H9 (cell line): ENCODE data around the gene TMEM108. TPM values are rescaled to one million over a fixed set of nuclear protein-coding genes. Genes with fewer than 3 reads are reported as not detected.

Experiments used
- DNase-seq: peaks from one replicate; pipeline ENCODE4 v3.0.0-alpha.2; 2017
- H2AFZ ChIP-seq: one replicate; pipeline ENCODE4 v1.6.1; 2013; ENCODE audit warnings: mild to moderate bottlenecking, low read length, control low read depth, moderate library complexity
- H2AK5ac ChIP-seq: 2 replicates; pipeline ENCODE4 v1.6.1; 2013; ENCODE audit warnings: low read length, control low read depth, mixed read lengths; ENCODE audit not compliant: insufficient read length
- H2BK120ac ChIP-seq: one replicate; pipeline ENCODE4 v1.6.1; 2013; ENCODE audit warnings: low read depth, mild to moderate bottlenecking, low read length, control low read depth, inconsistent platforms; ENCODE audit not compliant: poor library complexity, severe bottlenecking
- H2BK12ac ChIP-seq: 2 replicates; pipeline ENCODE4 v1.6.1; 2013; ENCODE audit warnings: low read length, control low read depth, mixed read lengths, low read depth; ENCODE audit not compliant: insufficient read length
- H2BK15ac ChIP-seq: 2 replicates; pipeline ENCODE4 v1.6.1; 2013; ENCODE audit warnings: low read depth, low read length, control low read depth
- H2BK20ac ChIP-seq: one replicate; pipeline ENCODE4 v1.6.1; 2013; ENCODE audit warnings: low read depth, mild to moderate bottlenecking, low read length, control low read depth, inconsistent platforms; ENCODE audit not compliant: poor library complexity, severe bottlenecking
- H2BK5ac ChIP-seq: 2 replicates; pipeline ENCODE4 v1.6.1; 2013; ENCODE audit warnings: low read length, control low read depth, mixed read lengths; ENCODE audit not compliant: insufficient read length
- H3K14ac ChIP-seq: 2 replicates; pipeline ENCODE4 v1.6.1; 2013; ENCODE audit warnings: low read length, control low read depth; ENCODE audit not compliant: insufficient read depth
- H3K18ac ChIP-seq: 2 replicates; pipeline ENCODE4 v1.6.1; 2013; ENCODE audit warnings: low read depth, mild to moderate bottlenecking, mixed read lengths, low read length, control low read depth; ENCODE audit not compliant: insufficient read length
- H3K23ac ChIP-seq: 2 replicates; pipeline ENCODE4 v1.6.1; 2013; ENCODE audit warnings: low read length, control low read depth, mixed read lengths, low read depth; ENCODE audit not compliant: insufficient read length
- H3K23me2 ChIP-seq: 2 replicates; pipeline ENCODE4 v1.6.1; 2013; ENCODE audit warnings: low read depth, mild to moderate bottlenecking, mixed read lengths, low read length, control low read depth; ENCODE audit not compliant: insufficient read length, poor library complexity, severe bottlenecking
- H3K27ac ChIP-seq: 2 replicates; pipeline ENCODE4 v1.5.1; 2013; ENCODE audit warnings: low read length, control low read depth, mixed read lengths, low read depth; ENCODE audit not compliant: insufficient read length
- H3K27me3 ChIP-seq: 2 replicates; pipeline ENCODE4 v1.6.1; 2013; ENCODE audit warnings: low read length, control low read depth, inconsistent platforms; ENCODE audit not compliant: insufficient read depth
- H3K4ac ChIP-seq: 2 replicates; pipeline ENCODE4 v1.6.1; 2013; ENCODE audit warnings: low read depth, mild to moderate bottlenecking, control low read depth, inconsistent platforms, low read length, moderate library complexity
- H3K4me1 ChIP-seq: 2 replicates; pipeline ENCODE4 v1.6.1; 2013; ENCODE audit warnings: low read length, control low read depth, inconsistent platforms; ENCODE audit not compliant: insufficient read depth
- H3K4me2 ChIP-seq: 2 replicates; pipeline ENCODE4 v1.6.1; 2013; ENCODE audit warnings: low read length, control low read depth, mixed read lengths; ENCODE audit not compliant: insufficient read length, insufficient read depth
- H3K56ac ChIP-seq: 2 replicates; pipeline ENCODE4 v1.6.1; 2013; ENCODE audit warnings: low read depth, mild to moderate bottlenecking, mixed read lengths, low read length, control low read depth; ENCODE audit not compliant: insufficient read length
- H3K79me1 ChIP-seq: 2 replicates; pipeline ENCODE4 v1.6.1; 2013; ENCODE audit warnings: low read depth, mild to moderate bottlenecking, moderate library complexity, low read length, control low read depth, inconsistent platforms; ENCODE audit not compliant: insufficient read depth, poor library complexity, severe bottlenecking
- H3K79me2 ChIP-seq: 2 replicates; pipeline ENCODE4 v1.6.1; 2013; ENCODE audit warnings: low read length, control low read depth, inconsistent platforms; ENCODE audit not compliant: insufficient read depth
- H3K9ac ChIP-seq: 2 replicates; pipeline ENCODE4 v1.6.1; 2013; ENCODE audit warnings: low read length, control low read depth, mixed read lengths; ENCODE audit not compliant: insufficient read length; ENCODE audit errors: extremely low read depth
- H3K9me3 ChIP-seq: one replicate; pipeline ENCODE4 v1.6.1; 2013; ENCODE audit warnings: low read depth, low read length, inconsistent platforms; ENCODE audit not compliant: control insufficient read depth
- H3T11ph ChIP-seq: one replicate; pipeline ENCODE4 v1.6.1; 2013; ENCODE audit warnings: mild to moderate bottlenecking, low read length, control low read depth, inconsistent platforms
- H4K20me1 ChIP-seq: one replicate; pipeline ENCODE4 v1.6.1; 2013; ENCODE audit not compliant: control insufficient read depth, insufficient read length, insufficient read depth
- H4K5ac ChIP-seq: 2 replicates; pipeline ENCODE4 v1.6.1; 2013; ENCODE audit warnings: low read depth, mild to moderate bottlenecking, mixed read lengths, low read length, control low read depth; ENCODE audit not compliant: insufficient read length
- H4K8ac ChIP-seq: replicated peaks from 2 replicates; pipeline ENCODE4 v1.6.1; 2013; ENCODE audit warnings: low read length, control low read depth, mixed read lengths, low read depth; ENCODE audit not compliant: insufficient read length
- H4K91ac ChIP-seq: 2 replicates; pipeline ENCODE4 v1.6.1; 2013; ENCODE audit warnings: low read depth, mild to moderate bottlenecking, moderate library complexity, mixed read lengths, low read length, control low read depth; ENCODE audit not compliant: insufficient read length
- H3K27ac Mint-ChIP-seq, 3 experiments: 2 replicates in 2 of 3; 3 replicates in 1 of 3; pipeline ENCODE4 v1.8.0; 2020 to 2021; ENCODE audit warnings: mixed read lengths in 3 of 3, mild to moderate bottlenecking in 1 of 3, moderate library complexity in 1 of 3
- H3K27me3 Mint-ChIP-seq: 2 replicates; pipeline ENCODE4 v1.8.0; 2021; ENCODE audit warnings: low read depth, mild to moderate bottlenecking, moderate library complexity, mixed read lengths
- H3K36me3 Mint-ChIP-seq, 3 experiments: 2 replicates in 2 of 3; 3 replicates in 1 of 3; pipeline ENCODE4 v1.8.0; 2020 to 2021; ENCODE audit warnings: low read depth in 3 of 3, mixed read lengths in 3 of 3; ENCODE audit not compliant: insufficient read depth in 1 of 3
- H3K4me1 Mint-ChIP-seq, 2 experiments: 2 replicates each; pipeline ENCODE4 v1.8.0; 2020; ENCODE audit warnings: mixed read lengths in 2 of 2
- H3K4me3 Mint-ChIP-seq, 2 experiments: 2 replicates in 1 of 2; 3 replicates in 1 of 2; pipeline ENCODE4 v1.8.0; 2020 to 2021; ENCODE audit warnings: mild to moderate bottlenecking in 2 of 2, mixed read lengths in 2 of 2, moderate library complexity in 1 of 2
- H3K9me3 Mint-ChIP-seq, 2 experiments: 2 replicates in 1 of 2; 3 replicates in 1 of 2; pipeline ENCODE4 v1.8.0; 2020; ENCODE audit warnings: mild to moderate bottlenecking in 2 of 2, mixed read lengths in 2 of 2, moderate library complexity in 1 of 2
- WGBS: extraction: QIAGEN DNeasy Blood & Tissue Kit; methylation state at CpG from one replicate; pipeline ENCODE4 v1.1.7; 2013; ENCODE audit warnings: missing lambda C conversion rate, low lambda C conversion rate, mixed read lengths; ENCODE audit not compliant: insufficient read length; ENCODE audit errors: extremely low coverage; 5-methylcytosine and 5-hydroxymethylcytosine counted together
- total RNA-seq: library from RNA; stranded (reverse); gene quantifications from 2 replicates; pipeline ENCODE4 v1.2.1, GENCODE V29; 2021
- TF ChIP-seq, protein P1 (sequence below): fragments of 200-600 bp; sonication (generic); conservative IDR thresholded peaks from 3 replicates; pipeline ENCODE4 v1.8.0; 2021; ENCODE audit warnings: antibody characterized with exemption, mild to moderate bottlenecking

Gene TMEM108
- total RNA-seq, 1 experiment from 2014 or later, result 5.0 TPM

- H3K27me3 Mint-ChIP-seq, result no peaks in the 10 kb centered on the region
- H2BK15ac ChIP-seq, result no peak overlapping the region
- no peak overlapping the region for H3K4ac ChIP-seq
- no peak overlapping the region for H3K23ac ChIP-seq
- no peak overlapping the region for H3K27ac ChIP-seq
- WGBS, result no CpG with 5 or more reads among the region's 36 CpGs
- H4K20me1 ChIP-seq, result no peaks in the 10 kb centered on the region
- H2AFZ ChIP-seq, result no peak overlapping the region
- TF ChIP-seq, protein P1, sequence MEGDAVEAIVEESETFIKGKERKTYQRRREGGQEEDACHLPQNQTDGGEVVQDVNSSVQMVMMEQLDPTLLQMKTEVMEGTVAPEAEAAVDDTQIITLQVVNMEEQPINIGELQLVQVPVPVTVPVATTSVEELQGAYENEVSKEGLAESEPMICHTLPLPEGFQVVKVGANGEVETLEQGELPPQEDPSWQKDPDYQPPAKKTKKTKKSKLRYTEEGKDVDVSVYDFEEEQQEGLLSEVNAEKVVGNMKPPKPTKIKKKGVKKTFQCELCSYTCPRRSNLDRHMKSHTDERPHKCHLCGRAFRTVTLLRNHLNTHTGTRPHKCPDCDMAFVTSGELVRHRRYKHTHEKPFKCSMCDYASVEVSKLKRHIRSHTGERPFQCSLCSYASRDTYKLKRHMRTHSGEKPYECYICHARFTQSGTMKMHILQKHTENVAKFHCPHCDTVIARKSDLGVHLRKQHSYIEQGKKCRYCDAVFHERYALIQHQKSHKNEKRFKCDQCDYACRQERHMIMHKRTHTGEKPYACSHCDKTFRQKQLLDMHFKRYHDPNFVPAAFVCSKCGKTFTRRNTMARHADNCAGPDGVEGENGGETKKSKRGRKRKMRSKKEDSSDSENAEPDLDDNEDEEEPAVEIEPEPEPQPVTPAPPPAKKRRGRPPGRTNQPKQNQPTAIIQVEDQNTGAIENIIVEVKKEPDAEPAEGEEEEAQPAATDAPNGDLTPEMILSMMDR, result no peak
- no peak overlapping the region for H2AK5ac ChIP-seq
- no peak overlapping the region for H2BK12ac ChIP-seq
- peaks cover 0 to 3% of the 10 kb centered on the region in 2 experiments; a peak in 4 of 5 replicates for H3K9me3 Mint-ChIP-seq
- no peak overlapping the region for H2BK120ac ChIP-seq
- H3K27ac Mint-ChIP-seq, result peak overlapping the region in 1 of 3 experiments; percentile 70; a peak in 2 of 7 replicates
- H4K5ac ChIP-seq, result no peak overlapping the region
- no peak overlapping the region for H3K56ac ChIP-seq
- H3K14ac ChIP-seq, result no peak overlapping the region
- no peak overlapping the region for H3K18ac ChIP-seq
- H3K9me3 ChIP-seq, result no peaks in the 10 kb centered on the region
- no peak overlapping the region for H4K8ac ChIP-seq
- no peaks in the 10 kb centered on the region for H3K27me3 ChIP-seq
- no peak overlapping the region for H4K91ac ChIP-seq
- no peak overlapping the region for H2BK5ac ChIP-seq
- no peak overlapping the region for H2BK20ac ChIP-seq
- no peak overlapping the region for H3T11ph ChIP-seq
- no peak overlapping the region for H3K9ac ChIP-seq
- H3K23me2 ChIP-seq, result no peaks in the 10 kb centered on the region
- no peak overlapping the region for H3K4me3 Mint-ChIP-seq
- H3K36me3 Mint-ChIP-seq, result peaks cover 5 to 17% (median 13%) of the 10 kb centered on the region in 3 experiments; a peak in 6 of 7 replicates
- peaks cover 2 to 7% of the 10 kb centered on the region in 2 experiments; a peak in 3 of 4 replicates for H3K4me1 Mint-ChIP-seq
- no peaks in the 10 kb centered on the region for H3K4me1 ChIP-seq
- H3K79me1 ChIP-seq, result no peaks in the 10 kb centered on the region
- no peak for DNase-seq
- no peak overlapping the region for H3K4me2 ChIP-seq
- H3K79me2 ChIP-seq, result no peaks in the 10 kb centered on the region
Observed at GRCh38 chr3:133167340-133168024, 129.3 kb downstream of the TMEM108 start.
